ENCODE results near the gene HIC1. TPM values are rescaled to one million over a fixed set of nuclear protein-coding genes. Genes with fewer than 3 reads are reported as not detected.

HIC1 gene
- total and polyA plus RNA-seq, 9 of the 15 experiments (the other 6 are each of a cell fraction or from before 2014, with no cell fraction given) = 0.01 to 2.5 (median 0.18) TPM

- CTCF ChIA-PET (ENCODE audit: low intra/inter-chr PET ratio) = no interaction called here
- intact Hi-C loops (cut with micrococcal nuclease) = no loop called here
- peaks cover 8% of the 10 kb centered on the region; the same call in 1 of the 2 replicates for H4K20me1 ChIP-seq (replicated peaks; ENCODE audit: control insufficient read depth, insufficient read depth, low read length)
- no peaks in the 10 kb centered on the region for H3K9me1 ChIP-seq (ENCODE audit: control insufficient read depth, insufficient read depth, low read length)
- in situ Hi-C loops (cut with MboI) = no loop called here
- WGBS (ENCODE audit: insufficient coverage, low coverage, missing lambda C conversion rate) = 0% methylated on average over 22 of the region's 24 CpGs
- H3K27ac ChIP-seq (ENCODE audit: extremely low read depth, low read depth, low read length) = no peak overlapping the region
- TF ChIP-seq ELK3 (CRISPR knock-in tag; IDR thresholded peaks at IDR 0.05) (no peak), NRF1 (conservative IDR thresholded peaks at IDR 0.05 in 1 of 2, IDR thresholded peaks at IDR 0.05 in 1 of 2) (peak; percentile 38 to 54; a peak in 3 of 4 replicates)
- FAIRE-seq (no peak), DNase-seq (ENCODE audit: extremely low read depth in 1 of 4, low spot score in 3 of 4) (no peak), ATAC-seq (no peak)
- POLR2A ChIA-PET = interaction anchor here (0.6 to 1.2 kb wide), 3 partner anchors 10 to 137 kb away, joined by 3 to 4 read pairs (median 3); no protein-coding TSS in a partner anchor
- peaks cover 31 to 79% of the 10 kb centered on the region in 2 experiments for H3K27me3 ChIP-seq (ENCODE audit: control insufficient read depth in 2 of 2, insufficient read depth in 2 of 2, low read length in 2 of 2)
- H3K36me3 ChIP-seq (ENCODE audit: control insufficient read depth, insufficient read depth, low read length) = no peaks in the 10 kb centered on the region
- no peaks in the 10 kb centered on the region for H3K9me3 ChIP-seq (replicated peaks; ENCODE audit: control insufficient read depth, insufficient read depth, low read depth, low read length)
- H3K9ac ChIP-seq (ENCODE audit: insufficient read depth in 1 of 2, low read depth in 2 of 2, low read length in 2 of 2) = 0 out of 4 replicates have a peak overlapping the region, but pooled peaks of 1 of the 2 experiments have one; percentile 17
- H2AFZ ChIP-seq (ENCODE audit: low read depth, low read length) = no peak overlapping the region
- no peak overlapping the region for H3K4me3 ChIP-seq
- H3K4me2 ChIP-seq (ENCODE audit: insufficient read depth, low read length) = no peak overlapping the region
- H3K79me2 ChIP-seq (ENCODE audit: control insufficient read depth, insufficient read depth, low read length) = no peaks in the 10 kb centered on the region
- no TSS peak for BruUV-seq (replicated peaks)
- H3K4me1 ChIP-seq (replicated peaks in 1 of 2; ENCODE audit: control insufficient read depth in 2 of 2, insufficient read depth in 2 of 2, low read length in 2 of 2) = peaks cover 0 to 11% of the 10 kb centered on the region in 2 experiments; a peak in 2 of 5 replicates
Measured at GRCh38 chr17:2018716-2019510, 36.0 kb upstream of the HIC1 start.

GRCh38 chr17:2019723-2020122 lies 35.2 kb upstream of the HIC1 start:
- ATAC-seq (no peak), DNase-seq (ENCODE audit: extremely low read depth in 1 of 4, low spot score in 3 of 4) (no peak), FAIRE-seq (no peak)
- H3K4me3 ChIP-seq = no peak overlapping the region
- CTCF ChIA-PET (ENCODE audit: low intra/inter-chr PET ratio) = no interaction called here
- H3K4me1 ChIP-seq (replicated peaks in 1 of 2; ENCODE audit: control insufficient read depth in 2 of 2, insufficient read depth in 2 of 2, low read length in 2 of 2) = peaks cover 0 to 19% of the 10 kb centered on the region in 2 experiments; a peak in 2 of 5 replicates
- in situ Hi-C loops (cut with MboI) (no loop called here), intact Hi-C loops (cut with micrococcal nuclease) (no loop called here)
- H3K27ac ChIP-seq (ENCODE audit: extremely low read depth, low read depth, low read length) = no peak overlapping the region
- no peaks in the 10 kb centered on the region for H3K79me2 ChIP-seq (ENCODE audit: control insufficient read depth, insufficient read depth, low read length)
- H4K20me1 ChIP-seq (replicated peaks; ENCODE audit: control insufficient read depth, insufficient read depth, low read length) = peaks cover 8% of the 10 kb centered on the region; the same call in 1 of the 2 replicates
- peaks cover 28 to 80% of the 10 kb centered on the region in 2 experiments for H3K27me3 ChIP-seq (ENCODE audit: control insufficient read depth in 2 of 2, insufficient read depth in 2 of 2, low read length in 2 of 2)
- no peak overlapping the region for H2AFZ ChIP-seq (ENCODE audit: low read depth, low read length)
- 3% methylated on average over 8 of the region's 8 CpGs for WGBS (ENCODE audit: insufficient coverage, low coverage, missing lambda C conversion rate)
- no peaks in the 10 kb centered on the region for H3K36me3 ChIP-seq (ENCODE audit: control insufficient read depth, insufficient read depth, low read length)
- H3K9me3 ChIP-seq (replicated peaks; ENCODE audit: control insufficient read depth, insufficient read depth, low read depth, low read length) = no peaks in the 10 kb centered on the region
- H3K9ac ChIP-seq (ENCODE audit: insufficient read depth in 1 of 2, low read depth in 2 of 2, low read length in 2 of 2) = no peak overlapping the region
- no peak for TF ChIP-seq CLOCK (CRISPR knock-in tag; IDR thresholded peaks at IDR 0.05; ENCODE audit: borderline replicate concordance)
- TF ChIP-seq NR4A1 (CRISPR knock-in tag; IDR thresholded peaks at IDR 0.05) = no peak
- no peak for TF ChIP-seq NR4A1 (tag; IDR thresholded peaks at IDR 0.05)
- no peak for TF ChIP-seq CCNT2 (IDR thresholded peaks at IDR 0.05; ENCODE audit: borderline replicate concordance, extremely low read depth, insufficient read length, low read depth, low read length)
- no peak for TF ChIP-seq GTF2E2 (tag; IDR thresholded peaks at IDR 0.05)
- no peak for TF ChIP-seq ZNF655 (CRISPR knock-in tag; IDR thresholded peaks at IDR 0.05)
- TF ChIP-seq NCOA1 (IDR thresholded peaks at IDR 0.05; ENCODE audit: low read depth) = no peak
- no peak overlapping the region for H3K4me2 ChIP-seq (ENCODE audit: insufficient read depth, low read length)
- H3K9me1 ChIP-seq (ENCODE audit: control insufficient read depth, insufficient read depth, low read length) = no peaks in the 10 kb centered on the region
- POLR2A ChIA-PET = interaction anchor here (0.5 to 1.2 kb wide), 2 partner anchors 8 to 9 kb away, joined by 3 read pairs; no protein-coding TSS in a partner anchor
- BruUV-seq (replicated peaks) = no TSS peak

Data from K562 (cell line).